Measurements from ENCODE around the gene TTC33.
"Not testable (repeated sequence)": the region's sequence is repeated elsewhere in the genome, so short reads cannot be mapped to it uniquely, and the experiment has no call there.

TTC33 gene

DNA sequence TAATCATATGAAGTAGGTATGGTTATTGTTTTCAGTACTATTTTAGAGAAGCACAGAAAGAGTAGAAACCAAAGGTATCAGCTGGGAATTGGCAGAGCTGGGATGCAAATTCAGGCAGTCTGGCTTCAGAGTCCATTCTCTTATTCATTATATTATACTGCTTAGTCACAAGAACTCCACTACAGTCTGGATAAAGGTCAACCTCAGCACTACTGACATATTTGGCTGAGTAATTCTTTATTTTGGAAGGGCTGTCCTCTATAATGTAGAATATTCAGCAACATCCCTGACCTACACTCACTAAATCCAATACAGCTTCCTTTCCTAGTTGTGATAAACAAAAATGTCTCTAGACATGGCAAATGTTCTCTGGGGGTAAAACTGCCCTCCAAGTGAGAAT is 38.5 kb downstream of the TTC33 start:
- no peak for DNase-seq (ENCODE audit: low spot score)

GRCh38 chr5:40716590-40716989 is 39.2 kb downstream of the TTC33 start:
- DNase-seq (ENCODE audit: low spot score): no peak

DNA sequence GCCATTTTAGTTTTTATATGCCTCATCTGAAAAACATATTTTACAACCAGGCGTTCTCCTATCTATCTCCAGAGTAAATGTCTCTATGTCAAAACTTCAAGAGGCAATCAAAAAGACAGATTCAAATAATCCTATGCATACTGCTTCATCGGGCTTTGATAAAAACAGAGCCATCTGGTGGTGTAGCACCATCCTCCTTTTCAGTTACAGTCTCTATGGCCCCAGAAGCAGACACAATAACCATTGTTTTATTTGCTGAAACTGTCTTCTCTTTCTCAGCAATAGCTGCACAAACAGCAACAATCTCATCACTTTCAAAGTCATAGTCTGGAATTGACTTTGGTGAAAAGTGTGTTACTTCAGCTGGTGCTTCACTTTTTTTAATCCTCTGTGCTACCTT is 39.8 kb downstream of the TTC33 start:
- no peak for DNase-seq (ENCODE audit: low spot score)

DNA sequence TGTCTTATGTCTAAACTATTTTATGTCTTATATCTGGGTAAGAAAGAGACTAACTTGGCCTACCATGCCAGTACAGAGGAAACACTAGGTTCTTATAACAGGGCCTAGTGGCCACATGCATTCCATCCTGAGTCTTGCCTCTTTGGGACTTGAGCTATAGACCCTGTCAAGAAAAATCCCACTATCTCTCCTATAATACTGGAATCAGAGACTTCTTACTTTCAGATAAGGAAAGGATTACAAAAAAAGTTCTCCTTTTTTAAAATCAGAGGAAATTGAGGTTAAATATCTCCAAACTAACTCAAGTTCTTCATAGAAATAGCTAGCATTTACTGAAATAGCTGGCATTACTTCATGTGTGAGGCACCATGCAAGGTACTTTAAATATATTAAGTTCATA is 41.8 kb downstream of the TTC33 start:
- no peak for DNase-seq (ENCODE audit: low spot score)

DNA sequence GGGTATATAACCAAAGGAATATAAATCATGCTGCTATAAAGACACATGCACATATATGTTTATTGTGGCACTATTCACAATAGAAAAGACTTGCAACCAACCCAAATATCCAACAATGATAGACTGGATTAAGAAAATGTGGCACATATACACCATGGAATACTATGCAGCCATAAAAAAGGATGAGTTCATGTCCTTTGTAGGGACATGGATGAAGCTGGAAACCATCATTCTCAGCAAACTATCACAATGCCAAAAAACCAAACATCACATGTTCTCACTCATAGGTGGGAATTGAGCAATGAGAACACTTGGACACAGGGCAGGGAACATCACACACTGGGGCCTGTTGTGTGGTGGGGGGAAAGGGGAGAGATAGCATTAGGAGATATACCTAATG is 45.2 kb downstream of the TTC33 start:
- not testable (repeated sequence) for DNase-seq (ENCODE audit: low spot score)

- DNase-seq (ENCODE audit: low spot score): not testable (repeated sequence)
Observed at GRCh38 chr5:40705484-40705883, 50.3 kb downstream of the TTC33 start.

- DNase-seq (ENCODE audit: low spot score): not testable (repeated sequence)
Observed at GRCh38 chr5:40702027-40702426, 53.7 kb downstream of the TTC33 start.

DNA sequence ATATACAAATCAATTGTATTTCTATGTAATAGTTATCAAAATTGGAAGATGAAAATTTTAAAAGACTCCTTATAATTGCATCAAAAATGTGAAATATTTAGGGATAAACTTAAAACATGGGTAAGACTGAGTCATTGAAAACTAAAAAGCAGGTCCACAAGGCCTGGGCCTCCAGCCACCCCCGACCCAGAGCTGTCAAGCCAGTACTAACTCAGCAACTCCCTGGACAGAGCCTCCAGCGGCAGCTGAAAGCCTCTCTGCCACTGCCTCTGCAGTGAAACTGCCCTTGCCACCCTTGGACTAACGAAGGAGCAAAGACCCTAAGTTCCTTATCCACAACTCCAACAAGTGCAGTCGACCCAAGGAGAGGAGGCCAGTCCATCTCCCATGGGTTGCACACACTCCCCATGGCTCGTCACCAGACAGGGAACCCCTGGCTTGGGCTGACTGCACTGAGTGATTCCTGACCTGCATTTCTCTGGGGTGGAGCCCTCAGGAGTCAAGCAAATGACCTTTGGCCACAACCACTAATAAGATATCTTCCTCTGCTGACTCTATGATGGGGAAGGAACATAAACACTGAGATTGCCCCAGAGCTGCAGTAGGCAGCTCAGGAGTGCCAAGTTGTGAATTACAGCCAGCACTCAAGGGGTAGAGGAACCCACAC is 55.5 kb downstream of the TTC33 start:
- no peak for DNase-seq (ENCODE audit: low spot score)

GRCh38 chr5:40694433-40694832 is 61.3 kb downstream of the TTC33 start:
- no peak for DNase-seq (ENCODE audit: low spot score)

- DNase-seq (ENCODE audit: low spot score): no peak
Observed at GRCh38 chr5:40691894-40692293, 63.9 kb downstream of the TTC33 start.

DNA sequence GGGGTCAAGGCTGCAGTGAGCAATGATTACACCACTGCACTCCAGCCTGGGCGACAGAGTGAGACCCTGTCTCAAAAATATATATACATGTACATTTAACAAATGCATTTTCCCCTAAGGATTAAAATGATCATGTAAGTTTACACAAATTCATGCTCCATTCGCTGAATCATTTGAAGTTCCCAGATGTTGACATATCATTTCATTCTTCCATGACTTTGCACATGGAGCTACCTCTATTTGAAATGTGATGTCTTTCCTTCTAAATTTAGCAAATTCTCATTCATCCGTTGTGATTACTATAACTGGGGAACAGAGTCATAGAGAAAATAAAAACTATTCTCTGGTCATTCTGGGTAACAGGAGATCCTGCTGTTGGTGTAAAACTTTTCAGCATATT is 65.5 kb downstream of the TTC33 start:
- DNase-seq (ENCODE audit: low spot score): no peak

DNA sequence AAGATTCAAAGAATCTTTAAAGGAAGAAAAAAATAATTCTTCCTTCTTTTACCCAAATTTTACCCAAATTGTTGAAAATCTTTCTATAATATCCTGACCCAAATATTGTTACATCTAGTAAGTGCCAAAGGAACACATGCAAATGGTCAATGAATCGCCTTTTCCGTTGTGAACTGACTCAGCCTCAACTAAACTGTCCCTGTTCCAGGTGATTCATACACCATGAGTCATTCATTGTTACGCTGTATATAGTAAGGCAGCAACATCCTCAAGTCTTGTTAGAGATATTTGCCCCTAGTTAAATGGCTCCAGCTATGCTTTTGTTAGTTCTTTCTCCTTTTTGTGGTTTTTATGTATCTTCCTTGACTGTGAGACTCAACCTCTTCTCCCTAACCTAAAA is 66.3 kb downstream of the TTC33 start:
- no peak for DNase-seq (ENCODE audit: low spot score)

GRCh38 chr5:40688996-40689395 is 66.8 kb downstream of the TTC33 start:
- DNase-seq (ENCODE audit: low spot score): no peak

- DNase-seq (ENCODE audit: low spot score): peak; percentile 78
Observed at GRCh38 chr5:40688127-40688761, 67.5 kb downstream of the TTC33 start.

DNA sequence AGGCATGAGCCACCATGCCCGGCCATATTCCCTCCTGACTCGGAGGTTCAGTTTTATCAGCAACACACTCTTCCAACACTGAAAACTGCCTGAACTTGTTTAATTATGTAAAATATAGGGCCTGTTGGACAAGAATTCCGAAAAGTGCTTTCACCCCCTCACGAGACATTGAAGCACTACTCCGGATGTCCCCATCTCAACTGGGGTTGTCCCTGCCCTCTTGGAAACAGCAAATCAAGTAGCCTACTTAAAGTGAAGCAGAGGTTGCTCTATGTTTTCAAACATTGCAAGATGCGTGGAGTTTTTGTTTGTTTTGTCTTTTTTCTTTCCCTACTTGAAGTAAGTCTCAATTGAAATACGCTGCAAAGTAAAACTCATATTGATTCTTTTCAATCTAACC is 68.4 kb downstream of the TTC33 start:
- peak; percentile 12 for DNase-seq (ENCODE audit: low spot score)

- no peak for DNase-seq (ENCODE audit: low spot score)
Observed at GRCh38 chr5:40685976-40686486, 69.7 kb downstream of the TTC33 start.

- DNase-seq (ENCODE audit: low spot score): no peak
Observed at GRCh38 chr5:40685193-40685592, 70.6 kb downstream of the TTC33 start.

GRCh38 chr5:40683305-40683704 is 72.5 kb downstream of the TTC33 start:
- peak; percentile 18 for DNase-seq (ENCODE audit: low spot score)

DNA sequence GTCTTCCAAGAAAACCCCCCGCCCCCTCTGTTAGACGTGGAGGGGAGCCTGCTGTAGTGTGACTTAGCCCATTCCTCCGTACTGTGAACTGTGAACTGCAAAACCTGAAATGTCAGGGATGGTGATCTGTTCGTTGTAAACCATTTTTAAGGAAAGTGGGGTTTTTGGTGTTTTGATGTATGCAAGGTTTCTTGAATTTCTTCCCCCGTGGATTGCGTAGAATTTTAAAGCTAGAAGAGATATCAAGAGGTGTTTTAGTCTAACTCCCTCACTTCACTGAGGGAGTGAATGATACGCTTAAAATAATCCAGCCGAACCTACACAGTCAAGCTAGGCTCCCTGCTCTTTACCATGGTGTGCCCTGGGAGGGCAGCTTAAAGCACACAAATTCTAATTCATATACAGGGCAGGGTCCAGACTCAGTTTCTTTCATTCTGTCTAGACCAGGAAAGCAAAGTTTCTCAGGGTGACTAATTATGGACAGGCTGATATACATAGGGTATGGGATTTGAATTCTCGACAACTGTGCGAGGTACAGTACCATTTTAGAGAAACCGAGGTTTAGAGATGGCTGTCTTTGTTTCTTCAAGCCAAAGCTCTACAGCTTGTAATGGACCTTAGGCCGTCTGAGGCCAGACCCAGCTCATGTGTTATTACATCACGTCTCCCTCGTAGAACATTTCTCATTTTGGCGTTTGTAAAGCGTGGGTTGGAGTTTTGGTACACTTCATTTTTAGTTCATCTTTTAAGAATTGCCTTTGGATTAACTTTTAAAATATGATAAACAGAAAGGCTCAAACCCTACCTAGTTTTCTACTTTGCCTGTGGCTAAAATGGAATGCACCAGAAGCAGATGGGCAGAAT is 73.4 kb downstream of the TTC33 start:
- peak; percentile 13 for DNase-seq (ENCODE audit: low spot score)

DNA sequence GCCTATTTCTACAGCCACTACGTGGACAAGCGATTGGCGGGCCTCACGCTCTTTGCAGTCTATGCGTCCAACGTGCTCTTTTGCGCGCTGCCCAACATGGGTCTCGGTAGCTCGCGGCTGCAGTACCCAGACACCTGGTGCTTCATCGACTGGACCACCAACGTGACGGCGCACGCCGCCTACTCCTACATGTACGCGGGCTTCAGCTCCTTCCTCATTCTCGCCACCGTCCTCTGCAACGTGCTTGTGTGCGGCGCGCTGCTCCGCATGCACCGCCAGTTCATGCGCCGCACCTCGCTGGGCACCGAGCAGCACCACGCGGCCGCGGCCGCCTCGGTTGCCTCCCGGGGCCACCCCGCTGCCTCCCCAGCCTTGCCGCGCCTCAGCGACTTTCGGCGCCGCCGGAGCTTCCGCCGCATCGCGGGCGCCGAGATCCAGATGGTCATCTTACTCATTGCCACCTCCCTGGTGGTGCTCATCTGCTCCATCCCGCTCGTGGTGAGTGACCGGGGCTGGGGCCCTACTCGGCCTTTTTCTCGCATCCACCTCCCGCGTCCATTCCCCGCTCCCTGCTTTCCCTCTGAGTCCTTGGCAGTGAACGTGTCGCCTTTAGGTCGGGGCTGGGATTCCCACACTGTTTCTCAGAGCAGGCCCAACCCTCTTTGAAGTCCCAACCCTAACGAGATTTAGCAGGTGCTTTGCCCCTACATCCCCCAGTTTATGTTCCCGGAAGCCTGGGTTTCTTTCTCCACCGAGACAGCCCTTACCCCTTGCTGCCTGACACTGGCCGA is 74.2 kb downstream of the TTC33 start:
- peak; percentile 17 for DNase-seq (ENCODE audit: low spot score)

GRCh38 chr5:40680741-40681362 is 74.9 kb downstream of the TTC33 start:
- peak; percentile 21 for DNase-seq (ENCODE audit: low spot score)

Measured in HuH-7.5 (cell line).